ENCODE data around the gene RIF1.

GRCh38 chr2:151388011-151388410 is 21.7 kb upstream of the RIF1 start:
- TF ChIP-seq CTCF (IDR thresholded peaks at IDR 0.05) (no peak), POLR2AphosphoS5 (IDR thresholded peaks at IDR 0.05) (no peak), POLR2A (IDR thresholded peaks at IDR 0.05) (no peak)

All from suprapubic skin (tissue), 4 donors.